AG04449 (cell line): Measurements from ENCODE around the gene TOX2.

ENCODE experiments used
- CTCF ChIA-PET: fragments of 350-600 bp; formaldehyde crosslinking; extraction: SDS; loops from one replicate; lab custom pipeline; 2021; ENCODE audit warnings: antibody characterized with exemption; lab: Yijun Ruan, JAX
- POLR2A ChIA-PET: fragments of 400-600, 350-600 bp; formaldehyde crosslinking; extraction: SDS; loops from one replicate; lab custom pipeline; 2020; ENCODE audit warnings: antibody characterized with exemption, inconsistent platforms; lab: Yijun Ruan, JAX
- DNase-seq: peaks from one replicate; pipeline ENCODE4 v3.0.0-alpha.2; 2010; ENCODE audit warnings: low read depth, low spot score
- H3K4me3 ChIP-seq: 2 replicates; pipeline ENCODE4 v1.5.1; 2011; ENCODE audit warnings: low read depth, mild to moderate bottlenecking, control low read depth, low read length
- CTCF ChIP-seq: IDR thresholded peaks from one replicate; pipeline ENCODE4 v1.5.1; 2011; ENCODE audit warnings: mild to moderate bottlenecking, moderate library complexity, low read length, control low read depth, inconsistent platforms; ENCODE audit not compliant: insufficient read depth; ENCODE audit errors: missing control alignments

The TOX2 gene

GRCh38 chr20:43917380-43917779 is 2.7 kb downstream of the TOX2 start:
- ChIA-PET CTCF (interaction anchor here (0.6 to 2.3 kb wide), 2 partner anchors 12 to 48 kb away, joined by 3 to 8 read pairs; no protein-coding TSS in a partner anchor), POLR2A (no interaction called here)
- no peak for DNase-seq
- no peak overlapping the region for H3K4me3 ChIP-seq
- no peak for TF ChIP-seq CTCF

GRCh38 chr20:43919686-43920403 is 5.2 kb downstream of the TOX2 start:
- ChIA-PET POLR2A (no interaction called here), CTCF (interaction anchor here (0.9 to 1.1 kb wide), 3 partner anchors 9 to 162 kb away, joined by 3 to 4 read pairs (median 3); no protein-coding TSS in a partner anchor)
- DNase-seq: no peak
- H3K4me3 ChIP-seq: no peak overlapping the region
- no peak for TF ChIP-seq CTCF

GRCh38 chr20:43920797-43921196 is 6.1 kb downstream of the TOX2 start:
- no peak overlapping the region for H3K4me3 ChIP-seq
- no peak for DNase-seq
- no peak for TF ChIP-seq CTCF
- ChIA-PET POLR2A (no interaction called here), CTCF (interaction anchor here (0.9 to 1.1 kb wide), 3 partner anchors 160 to 171 kb away, joined by 3 read pairs; no protein-coding TSS in a partner anchor)

GRCh38 chr20:43921227-43921780 is 6.7 kb downstream of the TOX2 start:
- CTCF ChIA-PET: interaction anchor here (0.9 to 1.1 kb wide), 2 partner anchors 159 to 171 kb away, joined by 3 read pairs; no protein-coding TSS in a partner anchor
- POLR2A ChIA-PET: no interaction called here
- H3K4me3 ChIP-seq: no peak overlapping the region
- no peak for DNase-seq
- TF ChIP-seq CTCF: no peak

GRCh38 chr20:43922614-43923013 is 8.0 kb downstream of the TOX2 start:
- DNase-seq: no peak
- H3K4me3 ChIP-seq: no peak overlapping the region
- POLR2A ChIA-PET: no interaction called here
- CTCF ChIA-PET: no interaction called here
- TF ChIP-seq CTCF: no peak

- ChIA-PET POLR2A (interaction anchor here (0.5 kb wide), 1 partner anchor 16 kb away, joined by 3 read pairs; no protein-coding TSS in a partner anchor), CTCF (no interaction called here)
- H3K4me3 ChIP-seq: no peak overlapping the region
- no peak for TF ChIP-seq CTCF
- DNase-seq: no peak
These were observed 8.7 kb downstream of the TOX2 start for GRCh38 chr20:43923322-43923721.
